SK-N-SH treated with all-trans-retinoic acid at 6 μM for 48 hours (cell line): ENCODE measurements around the gene RRM1.

ENCODE experiments used
- ARNTL ChIP-seq: fragments of 450-650 bp; formaldehyde crosslinking; IDR thresholded peaks from 2 replicates; pipeline ENCODE4 v1.5.0; 2020; ENCODE audit warnings: low read depth, mild to moderate bottlenecking, moderate library complexity, borderline replicate concordance
- BACH2 ChIP-seq: fragments of 250-450 bp; sonication (Bioruptor Pico); IDR thresholded peaks from 2 replicates; pipeline ENCODE4 v1.9.0; 2021; ENCODE audit warnings: mild to moderate bottlenecking, borderline replicate concordance
- CREB5 ChIP-seq: fragments of 250-450 bp; sonication (Bioruptor Pico); IDR thresholded peaks from 2 replicates; pipeline ENCODE4 v1.5.1; 2020; ENCODE audit warnings: low read depth, mild to moderate bottlenecking, moderate library complexity
- CSDC2 ChIP-seq: fragments of 250-450 bp; sonication (Bioruptor Pico); IDR thresholded peaks from 2 replicates; pipeline ENCODE4 v1.5.0; 2020; ENCODE audit warnings: mild to moderate bottlenecking, moderate library complexity
- PATZ1 ChIP-seq: fragments of 250-450 bp; sonication (Bioruptor Pico); IDR thresholded peaks from 2 replicates; pipeline ENCODE4 v1.8.0; 2020; ENCODE audit warnings: mild to moderate bottlenecking, moderate library complexity, borderline replicate concordance
- ZC3H10 ChIP-seq: fragments of 250-450 bp; sonication (Bioruptor Pico); IDR thresholded peaks from 2 replicates; pipeline ENCODE4 v1.5.1; 2021; ENCODE audit warnings: mild to moderate bottlenecking, moderate library complexity
- ZFP3 ChIP-seq: fragments of 250-450 bp; sonication (Bioruptor Pico); IDR thresholded peaks from 2 replicates; pipeline ENCODE4 v1.5.0; 2020; ENCODE audit warnings: mild to moderate bottlenecking, moderate library complexity

- no peak for TF ChIP-seq ARNTL (CRISPR knock-in tag)
- TF ChIP-seq CREB5 (CRISPR knock-in tag), result no peak
- TF ChIP-seq PATZ1, result no peak
- no peak for TF ChIP-seq ZFP3 (CRISPR knock-in tag)
- no peak for TF ChIP-seq ZC3H10 (CRISPR knock-in tag)
- TF ChIP-seq CSDC2 (CRISPR knock-in tag), result no peak
- TF ChIP-seq BACH2 (CRISPR knock-in tag), result no peak
Measured at GRCh38 chr11:4111834-4112233, 17.2 kb downstream of the RRM1 start.
